ENCODE data around the gene SRI.
"Not testable (repeated sequence)": the region's sequence is repeated elsewhere in the genome, so short reads cannot be mapped to it uniquely, and the experiment has no call there.

Gene SRI

GRCh38 chr7:88219781-88220747 lies at the start of gene SRI:
TSS of gene SRI (minus strand) at chr7:88220038. CDS start at chr7:88220026, 12 bp downstream.
- peak; percentile 72 to 91 (median 83) for DNase-seq (ENCODE audit: low read depth in 3 of 3, low spot score in 1 of 3)

GRCh38 chr7:88269586-88269985 lies 49.7 kb upstream of the SRI start:
- DNase-seq (ENCODE audit: low read depth in 3 of 3, low spot score in 1 of 3) = no peak

- DNase-seq (ENCODE audit: low read depth in 3 of 3, low spot score in 1 of 3) = no peak
Observed at GRCh38 chr7:88268858-88269257, 49.0 kb upstream of the SRI start.

GRCh38 chr7:88268051-88268450 lies 48.2 kb upstream of the SRI start:
- DNase-seq (ENCODE audit: low read depth in 3 of 3, low spot score in 1 of 3) = no peak

GRCh38 chr7:88267421-88267820 lies 47.6 kb upstream of the SRI start:
- DNase-seq (ENCODE audit: low read depth in 3 of 3, low spot score in 1 of 3) = no peak

- DNase-seq (ENCODE audit: low read depth in 3 of 3, low spot score in 1 of 3) = not testable (repeated sequence)
Observed at GRCh38 chr7:88264987-88265386, 45.1 kb upstream of the SRI start.

GRCh38 chr7:88262562-88262961 lies 42.7 kb upstream of the SRI start:
- no peak for DNase-seq (ENCODE audit: low read depth in 3 of 3, low spot score in 1 of 3)

GRCh38 chr7:88260719-88261118 lies 40.9 kb upstream of the SRI start:
- DNase-seq (ENCODE audit: low read depth in 3 of 3, low spot score in 1 of 3) = no peak

- no peak for DNase-seq (ENCODE audit: low read depth in 3 of 3, low spot score in 1 of 3)
Observed at GRCh38 chr7:88259656-88260380, 40.0 kb upstream of the SRI start.

- DNase-seq (ENCODE audit: low read depth in 3 of 3, low spot score in 1 of 3) = not testable (repeated sequence)
Observed at GRCh38 chr7:88258296-88258695, 38.5 kb upstream of the SRI start.

- no peak for DNase-seq (ENCODE audit: low read depth in 3 of 3, low spot score in 1 of 3)
Observed at GRCh38 chr7:88256906-88257305, 37.1 kb upstream of the SRI start.

GRCh38 chr7:88254721-88255424 lies 35.0 kb upstream of the SRI start:
- no peak for DNase-seq (ENCODE audit: low read depth in 3 of 3, low spot score in 1 of 3)

- DNase-seq (ENCODE audit: low read depth in 3 of 3, low spot score in 1 of 3) = no peak
Observed at GRCh38 chr7:88253640-88254039, 33.8 kb upstream of the SRI start.

- no peak for DNase-seq (ENCODE audit: low read depth in 3 of 3, low spot score in 1 of 3)
Observed at GRCh38 chr7:88244258-88244657, 24.4 kb upstream of the SRI start.

GRCh38 chr7:88243345-88243909 lies 23.6 kb upstream of the SRI start:
- DNase-seq (ENCODE audit: low read depth in 3 of 3, low spot score in 1 of 3) = no peak

GRCh38 chr7:88239852-88240251 lies 20.0 kb upstream of the SRI start:
- no peak for DNase-seq (ENCODE audit: low read depth in 3 of 3, low spot score in 1 of 3)

GRCh38 chr7:88233828-88234227 lies 14.0 kb upstream of the SRI start:
- no peak for DNase-seq (ENCODE audit: low read depth in 3 of 3, low spot score in 1 of 3)

GRCh38 chr7:88230646-88231045 lies 10.8 kb upstream of the SRI start:
- no peak for DNase-seq (ENCODE audit: low read depth in 3 of 3, low spot score in 1 of 3)

GRCh38 chr7:88229302-88229995 lies 9.6 kb upstream of the SRI start:
- DNase-seq (ENCODE audit: low read depth in 3 of 3, low spot score in 1 of 3) = no peak

- no peak for DNase-seq (ENCODE audit: low read depth in 3 of 3, low spot score in 1 of 3)
Observed at GRCh38 chr7:88226886-88227516, 7.2 kb upstream of the SRI start.
